A673 (cell line): ENCODE measurements around the gene ALX4. TPM values are rescaled to one million over a fixed set of nuclear protein-coding genes. Genes with fewer than 3 reads are reported as not detected.

Source experiments
- BruUV-seq: library from RNA; stranded (reverse); fragments of 400-500 nt; replicated peaks from 2 replicates; lab custom pipeline; 2021; lab: Mats Ljungman, UMichigan
- CTCF ChIA-PET: fragments of 300-600 bp; sonication (Branson Sonifier 250); formaldehyde crosslinking; loops from one replicate; lab custom pipeline; 2022; ENCODE audit warnings: antibody characterized with exemption; lab: Charles Lee
- POLR2A ChIA-PET: fragments of 300-600 bp; sonication (Branson Sonifier 250); formaldehyde crosslinking; loops from one replicate; lab custom pipeline; 2022; ENCODE audit warnings: antibody characterized with exemption; ENCODE audit not compliant: low non-redundant PET; lab: Charles Lee
- DNase-seq: peaks from one replicate; pipeline ENCODE4 v3.0.0-alpha.2; 2015; ENCODE audit warnings: low spot score
- H3K27ac ChIP-seq: fragments of 200-600 bp; sonication (generic); 2 replicates; pipeline ENCODE4 v1.5.1; 2016; ENCODE audit warnings: mixed run types, low read depth, mild to moderate bottlenecking, mixed read lengths, antibody characterized with exemption, low read length; ENCODE audit not compliant: poor library complexity, severe bottlenecking
- H3K27me3 ChIP-seq: fragments of 200-600 bp; sonication (generic); replicated peaks from 2 replicates; pipeline ENCODE4 v1.6.1; 2017; ENCODE audit warnings: mixed run types, low read depth, mild to moderate bottlenecking, mixed read lengths, antibody characterized with exemption, low read length; ENCODE audit not compliant: insufficient read depth, poor library complexity
- H3K36me3 ChIP-seq: fragments of 200-600 bp; sonication (generic); 2 replicates; pipeline ENCODE4 v1.6.1; 2016; ENCODE audit warnings: mixed run types, mild to moderate bottlenecking, mixed read lengths, antibody characterized with exemption, low read length; ENCODE audit not compliant: insufficient read depth, poor library complexity, severe bottlenecking
- H3K4me1 ChIP-seq: fragments of 200-600 bp; sonication (generic); 2 replicates; pipeline ENCODE4 v1.6.1; 2017; ENCODE audit warnings: mixed run types, mild to moderate bottlenecking, mixed read lengths, antibody characterized with exemption, low read length; ENCODE audit not compliant: insufficient read depth, poor library complexity, severe bottlenecking
- H3K4me3 ChIP-seq: fragments of 200-600 bp; sonication (generic); 2 replicates; pipeline ENCODE4 v1.5.1; 2016; ENCODE audit warnings: low read depth, mixed run types, mild to moderate bottlenecking, mixed read lengths, low read length; ENCODE audit not compliant: poor library complexity, severe bottlenecking
- H3K9me3 ChIP-seq: fragments of 200-600 bp; sonication (generic); 2 replicates; pipeline ENCODE4 v1.6.1; 2016; ENCODE audit warnings: mixed run types, low read depth, mild to moderate bottlenecking, mixed read lengths, antibody characterized with exemption, low read length; ENCODE audit not compliant: poor library complexity, severe bottlenecking
- EZH2 ChIP-seq: fragments of 200-600 bp; sonication (generic); IDR thresholded peaks from 2 replicates; pipeline ENCODE4 v1.6.1; 2017; ENCODE audit warnings: borderline replicate concordance, low read depth, mild to moderate bottlenecking, mixed read lengths, antibody characterized with exemption, low read length; ENCODE audit not compliant: poor library complexity, severe bottlenecking
- intact Hi-C: fragments of 100-400 bp; cut with micrococcal nuclease; formaldehyde crosslinking; loops from one replicate; pipeline ENCODE4 v1.10.0; 2022; ENCODE audit not compliant: unreplicated experiment
- total RNA-seq: library from RNA; stranded (reverse); gene quantifications from 2 replicates; pipeline ENCODE4 v1.2.3, GENCODE V29; 2021
- TF ChIP-seq, protein P1 (sequence below): fragments of 300-800, 200-600 bp; sonication (generic); conservative IDR thresholded peaks from 2 replicates; pipeline ENCODE4 v1.5.1; 2017; ENCODE audit warnings: low read depth, mild to moderate bottlenecking, antibody characterized with exemption, low read length, moderate library complexity, mixed read lengths

ALX4 gene
- total RNA-seq, 1 experiment from 2014 or later = 135 TPM

DNA sequence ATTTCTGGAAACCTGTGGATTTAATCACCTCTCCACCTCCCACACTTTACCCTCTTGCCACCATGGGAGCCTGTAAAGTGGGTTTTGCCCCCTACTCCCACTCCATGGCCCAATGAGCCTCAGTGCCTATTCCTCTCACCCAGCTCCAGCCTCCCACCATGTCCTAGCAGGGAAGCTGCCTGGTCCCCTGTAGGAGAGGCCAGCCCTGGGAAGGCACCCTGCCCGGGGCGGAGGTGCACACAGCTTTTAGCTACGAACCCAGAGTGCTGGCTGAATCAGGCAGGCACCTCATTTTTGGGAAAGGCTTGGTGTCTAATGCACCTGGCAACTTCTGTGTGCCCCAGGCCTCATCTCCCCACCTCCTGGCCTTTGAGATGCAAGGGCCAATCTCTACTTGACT lies 35.8 kb upstream of the ALX4 start:
- no peak for DNase-seq
- no peaks in the 10 kb centered on the region for H3K9me3 ChIP-seq
- BruUV-seq = no TSS peak
- H3K27me3 ChIP-seq = no peaks in the 10 kb centered on the region
- no peak overlapping the region for H3K27ac ChIP-seq
- POLR2A ChIA-PET = interaction anchor here (0.6 kb wide), 1 partner anchor 16 kb away, joined by 20 read pairs; no protein-coding TSS in a partner anchor
- no peak overlapping the region for H3K4me3 ChIP-seq
- CTCF ChIA-PET = no interaction called here
- H3K4me1 ChIP-seq = no peaks in the 10 kb centered on the region
- intact Hi-C loops = no loop called here
- no peaks in the 10 kb centered on the region for H3K36me3 ChIP-seq
- TF ChIP-seq, protein P1, sequence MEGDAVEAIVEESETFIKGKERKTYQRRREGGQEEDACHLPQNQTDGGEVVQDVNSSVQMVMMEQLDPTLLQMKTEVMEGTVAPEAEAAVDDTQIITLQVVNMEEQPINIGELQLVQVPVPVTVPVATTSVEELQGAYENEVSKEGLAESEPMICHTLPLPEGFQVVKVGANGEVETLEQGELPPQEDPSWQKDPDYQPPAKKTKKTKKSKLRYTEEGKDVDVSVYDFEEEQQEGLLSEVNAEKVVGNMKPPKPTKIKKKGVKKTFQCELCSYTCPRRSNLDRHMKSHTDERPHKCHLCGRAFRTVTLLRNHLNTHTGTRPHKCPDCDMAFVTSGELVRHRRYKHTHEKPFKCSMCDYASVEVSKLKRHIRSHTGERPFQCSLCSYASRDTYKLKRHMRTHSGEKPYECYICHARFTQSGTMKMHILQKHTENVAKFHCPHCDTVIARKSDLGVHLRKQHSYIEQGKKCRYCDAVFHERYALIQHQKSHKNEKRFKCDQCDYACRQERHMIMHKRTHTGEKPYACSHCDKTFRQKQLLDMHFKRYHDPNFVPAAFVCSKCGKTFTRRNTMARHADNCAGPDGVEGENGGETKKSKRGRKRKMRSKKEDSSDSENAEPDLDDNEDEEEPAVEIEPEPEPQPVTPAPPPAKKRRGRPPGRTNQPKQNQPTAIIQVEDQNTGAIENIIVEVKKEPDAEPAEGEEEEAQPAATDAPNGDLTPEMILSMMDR = no peak
- no peak for TF ChIP-seq EZH2

DNA sequence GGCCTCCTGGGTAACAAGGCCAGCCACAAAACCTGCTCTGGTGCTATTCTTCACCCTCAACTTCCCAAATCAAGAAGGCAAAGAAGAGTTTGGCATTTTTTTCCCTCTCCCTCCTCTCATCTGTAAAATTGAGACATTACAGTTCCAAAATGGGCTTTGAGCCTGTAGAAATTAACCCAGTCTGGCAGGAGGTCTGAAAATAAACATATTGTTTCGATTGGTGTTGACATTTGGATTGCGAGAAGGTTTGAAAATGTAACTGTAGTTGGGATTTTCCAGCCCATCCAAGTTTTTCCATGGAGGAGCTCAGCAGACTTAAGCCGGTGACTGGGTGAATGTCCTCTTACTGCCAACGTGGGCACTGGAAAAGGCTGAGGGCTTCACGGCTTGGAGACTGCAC lies 35.0 kb upstream of the ALX4 start:
- intact Hi-C loops = no loop called here
- Histone ChIP-seq H3K27me3 (no peaks in the 10 kb centered on the region), H3K36me3 (no peaks in the 10 kb centered on the region), H3K4me1 (no peaks in the 10 kb centered on the region), H3K4me3 (no peak overlapping the region), H3K27ac (no peak overlapping the region), H3K9me3 (no peaks in the 10 kb centered on the region)
- POLR2A ChIA-PET = no interaction called here
- DNase-seq = no peak
- CTCF ChIA-PET = no interaction called here
- TF ChIP-seq, protein P1 = no peak
- TF ChIP-seq EZH2 = no peak
- no TSS peak for BruUV-seq

- intact Hi-C loops = no loop called here
- DNase-seq = no peak
- ChIA-PET CTCF (no interaction called here), POLR2A (no interaction called here)
- TF ChIP-seq, protein P1 = no peak
- no peak for TF ChIP-seq EZH2
- H3K4me3 ChIP-seq = no peak overlapping the region
- H3K27me3 ChIP-seq = no peaks in the 10 kb centered on the region
- BruUV-seq = no TSS peak
- H3K27ac ChIP-seq = no peak overlapping the region
- H3K36me3 ChIP-seq = no peaks in the 10 kb centered on the region
- no peaks in the 10 kb centered on the region for H3K9me3 ChIP-seq
- no peaks in the 10 kb centered on the region for H3K4me1 ChIP-seq
These were observed 34.5 kb upstream of the ALX4 start for GRCh38 chr11:44344423-44344820.
